HEK293 (cell line): ENCODE data around the gene ASB16.

Source experiments
- HOXA7 ChIP-seq: sonication (generic); formaldehyde crosslinking; IDR thresholded peaks from 2 replicates; pipeline ENCODE4 v1.8.1; 2022; ENCODE audit warnings: missing genetic modification reagents, borderline replicate concordance
- HOXD13 ChIP-seq: sonication (generic); formaldehyde crosslinking; IDR thresholded peaks from 2 replicates; pipeline ENCODE4 v1.8.0; 2022; ENCODE audit warnings: missing genetic modification reagents, borderline replicate concordance
- KLF8 ChIP-seq: fragments of 450-650 bp; formaldehyde crosslinking; IDR thresholded peaks from 2 replicates; pipeline ENCODE4 v1.5.1; 2016; ENCODE audit warnings: missing biosample characterization, missing genetic modification characterization
- PRDM1 ChIP-seq: fragments of 450-650 bp; formaldehyde crosslinking; IDR thresholded peaks from 2 replicates; pipeline ENCODE4; 2016; ENCODE audit warnings: missing biosample characterization, missing genetic modification characterization
- ZFP37 ChIP-seq: fragments of 450-650 bp; formaldehyde crosslinking; IDR thresholded peaks from 2 replicates; pipeline ENCODE4 v1.5.1; 2016; ENCODE audit warnings: missing biosample characterization, missing genetic modification characterization
- ZNF223 ChIP-seq: fragments of 450-650 bp; formaldehyde crosslinking; IDR thresholded peaks from 2 replicates; pipeline ENCODE4 v1.5.1; 2016; ENCODE audit warnings: missing biosample characterization, missing genetic modification characterization
- ZNF24 ChIP-seq: fragments of 450-650 bp; formaldehyde crosslinking; IDR thresholded peaks from 2 replicates; pipeline ENCODE4 v1.5.1; 2016; ENCODE audit warnings: missing biosample characterization, missing genetic modification characterization
- ZNF302 ChIP-seq: fragments of 450-650 bp; formaldehyde crosslinking; IDR thresholded peaks from 2 replicates; pipeline ENCODE4 v1.5.1; 2016; ENCODE audit warnings: missing biosample characterization, missing genetic modification characterization, low read depth
- ZNF354C ChIP-seq: fragments of 450-650 bp; formaldehyde crosslinking; IDR thresholded peaks from 2 replicates; pipeline ENCODE4 v1.5.1; 2016; ENCODE audit warnings: missing biosample characterization, missing genetic modification characterization, low read depth, borderline replicate concordance
- ZNF433 ChIP-seq: fragments of 450-650 bp; formaldehyde crosslinking; IDR thresholded peaks from 2 replicates; pipeline ENCODE4 v1.5.1; 2016; ENCODE audit warnings: missing biosample characterization, missing genetic modification characterization, low read depth
- ZNF610 ChIP-seq: fragments of 450-650 bp; formaldehyde crosslinking; IDR thresholded peaks from 2 replicates; pipeline ENCODE4 v1.5.1; 2016; ENCODE audit warnings: missing biosample characterization, missing genetic modification characterization, borderline replicate concordance
- ZNF654 ChIP-seq: fragments of 450-650 bp; formaldehyde crosslinking; IDR thresholded peaks from 2 replicates; pipeline ENCODE4 v1.5.1; 2016; ENCODE audit warnings: low read depth, missing biosample characterization, missing genetic modification characterization
- ZNF677 ChIP-seq: fragments of 450-650 bp; IDR thresholded peaks from 2 replicates; pipeline ENCODE4 v1.5.0; 2018; ENCODE audit warnings: missing biosample characterization, mild to moderate bottlenecking, missing genetic modification characterization, moderate library complexity
- ZNF785 ChIP-seq: fragments of 450-650 bp; formaldehyde crosslinking; IDR thresholded peaks from 2 replicates; pipeline ENCODE4 v1.5.1; 2016; ENCODE audit warnings: missing biosample characterization, missing genetic modification characterization
- ZNF837 ChIP-seq: fragments of 450-650 bp; formaldehyde crosslinking; IDR thresholded peaks from 2 replicates; pipeline ENCODE4 v1.5.1; 2016; ENCODE audit warnings: missing biosample characterization, missing genetic modification characterization
- ZSCAN30 ChIP-seq: fragments of 450-650 bp; IDR thresholded peaks from 2 replicates; pipeline ENCODE4 v1.5.1; 2018; ENCODE audit warnings: missing biosample characterization, mild to moderate bottlenecking, missing genetic modification characterization, moderate library complexity
- TF ChIP-seq, protein P1 (sequence below): fragments of 450-650 bp; formaldehyde crosslinking; IDR thresholded peaks from 2 replicates; pipeline ENCODE4 v1.5.1; 2016; ENCODE audit warnings: missing biosample characterization, missing genetic modification characterization
- TF ChIP-seq, protein P2 (sequence below): fragments of 450-650 bp; formaldehyde crosslinking; IDR thresholded peaks from 2 replicates; pipeline ENCODE4 v1.5.1; 2016; ENCODE audit warnings: missing biosample characterization, missing genetic modification characterization
- TF ChIP-seq, protein P3 (sequence below): fragments of 450-650 bp; formaldehyde crosslinking; IDR thresholded peaks from 2 replicates; pipeline ENCODE4 v1.5.1; 2016; ENCODE audit warnings: missing biosample characterization, missing genetic modification characterization
- TF ChIP-seq, protein P4 (sequence below): fragments of 450-650 bp; formaldehyde crosslinking; IDR thresholded peaks from 2 replicates; pipeline ENCODE4 v1.5.1; 2016; ENCODE audit warnings: missing biosample characterization, missing genetic modification characterization
- TF ChIP-seq, protein P5 (sequence below): fragments of 450-650 bp; formaldehyde crosslinking; optimal IDR thresholded peaks from 2 replicates; pipeline ENCODE3; 2016; ENCODE audit warnings: missing biosample characterization, mild to moderate bottlenecking, missing genetic modification characterization
- TF ChIP-seq, protein P6 (sequence below): fragments of 450-650 bp; formaldehyde crosslinking; IDR thresholded peaks from 2 replicates; pipeline ENCODE4 v1.5.1; 2017; ENCODE audit warnings: missing biosample characterization, missing genetic modification characterization
- TF ChIP-seq, protein P7 (sequence below): fragments of 450-650 bp; formaldehyde crosslinking; IDR thresholded peaks from 2 replicates; pipeline ENCODE4 v1.5.1; 2016; ENCODE audit warnings: missing biosample characterization, missing genetic modification characterization, borderline replicate concordance
- TF ChIP-seq, protein P8 (sequence below): fragments of 450-650 bp; formaldehyde crosslinking; IDR thresholded peaks from 2 replicates; pipeline ENCODE4 v1.5.1; 2016; ENCODE audit warnings: missing biosample characterization, missing genetic modification characterization

The ASB16 gene

DNA sequence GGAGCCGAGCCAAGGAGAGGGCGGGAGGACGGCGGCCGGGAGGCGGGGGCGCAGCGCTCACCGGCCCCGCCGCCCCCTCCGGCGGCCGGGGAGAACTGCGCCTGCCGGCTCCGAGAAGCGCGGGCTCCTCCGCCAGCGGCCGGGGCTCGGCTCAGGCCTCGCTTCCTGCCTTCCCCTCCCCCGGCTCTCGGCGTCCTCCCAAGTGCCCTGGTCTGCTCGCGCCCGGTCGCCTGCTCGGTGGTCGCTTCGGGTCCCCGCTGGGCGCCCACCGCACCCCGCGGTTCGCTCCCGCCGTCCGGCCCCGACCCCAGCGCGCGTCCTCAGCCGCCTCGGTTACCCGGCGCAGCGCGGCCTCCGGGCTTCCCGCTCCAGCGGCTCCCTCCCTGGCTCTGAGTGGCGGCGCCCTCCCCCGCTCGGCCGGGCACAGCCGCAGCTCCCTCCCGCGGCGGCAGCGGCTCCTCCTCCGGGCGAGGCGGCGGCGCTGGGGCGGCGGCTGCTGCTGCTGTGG lies 48.7 kb downstream of the ASB16 start (continued):
- TF ChIP-seq, protein P1, sequence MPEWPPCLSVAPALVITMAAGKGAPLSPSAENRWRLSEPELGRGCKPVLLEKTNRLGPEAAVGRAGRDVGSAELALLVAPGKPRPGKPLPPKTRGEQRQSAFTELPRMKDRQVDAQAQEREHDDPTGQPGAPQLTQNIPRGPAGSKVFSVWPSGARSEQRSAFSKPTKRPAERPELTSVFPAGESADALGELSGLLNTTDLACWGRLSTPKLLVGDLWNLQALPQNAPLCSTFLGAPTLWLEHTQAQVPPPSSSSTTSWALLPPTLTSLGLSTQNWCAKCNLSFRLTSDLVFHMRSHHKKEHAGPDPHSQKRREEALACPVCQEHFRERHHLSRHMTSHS (tag by site-specific recombination) = no peak
- TF ChIP-seq, protein P2, sequence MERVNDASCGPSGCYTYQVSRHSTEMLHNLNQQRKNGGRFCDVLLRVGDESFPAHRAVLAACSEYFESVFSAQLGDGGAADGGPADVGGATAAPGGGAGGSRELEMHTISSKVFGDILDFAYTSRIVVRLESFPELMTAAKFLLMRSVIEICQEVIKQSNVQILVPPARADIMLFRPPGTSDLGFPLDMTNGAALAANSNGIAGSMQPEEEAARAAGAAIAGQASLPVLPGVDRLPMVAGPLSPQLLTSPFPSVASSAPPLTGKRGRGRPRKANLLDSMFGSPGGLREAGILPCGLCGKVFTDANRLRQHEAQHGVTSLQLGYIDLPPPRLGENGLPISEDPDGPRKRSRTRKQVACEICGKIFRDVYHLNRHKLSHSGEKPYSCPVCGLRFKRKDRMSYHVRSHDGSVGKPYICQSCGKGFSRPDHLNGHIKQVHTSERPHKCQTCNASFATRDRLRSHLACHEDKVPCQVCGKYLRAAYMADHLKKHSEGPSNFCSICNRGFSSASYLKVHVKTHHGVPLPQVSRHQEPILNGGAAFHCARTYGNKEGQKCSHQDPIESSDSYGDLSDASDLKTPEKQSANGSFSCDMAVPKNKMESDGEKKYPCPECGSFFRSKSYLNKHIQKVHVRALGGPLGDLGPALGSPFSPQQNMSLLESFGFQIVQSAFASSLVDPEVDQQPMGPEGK (tag by site-specific recombination) = no peak
- TF ChIP-seq PRDM1 (no peak), ZNF610 (tag by site-specific recombination) (no peak), HOXA7 (CRISPR knock-in tag) (no peak), ZNF654 (tag by site-specific recombination) (no peak), HOXD13 (CRISPR knock-in tag) (no peak), ZNF785 (tag by site-specific recombination) (no peak), ZNF302 (tag by site-specific recombination) (no peak), ZFP37 (tag by site-specific recombination) (no peak), ZSCAN30 (tag by site-specific recombination) (peak; percentile 43; the same call in 1 of the 2 replicates), KLF8 (tag by site-specific recombination) (no peak), ZNF433 (tag by site-specific recombination) (no peak), ZNF837 (tag by site-specific recombination) (no peak), ZNF223 (tag by site-specific recombination) (no peak), ZNF24 (tag by site-specific recombination) (no peak), ZNF354C (tag by site-specific recombination) (no peak), ZNF677 (tag by site-specific recombination) (0 out of 2 replicates have a peak, but pooled peaks have one; percentile 13)
- TF ChIP-seq, protein P3, sequence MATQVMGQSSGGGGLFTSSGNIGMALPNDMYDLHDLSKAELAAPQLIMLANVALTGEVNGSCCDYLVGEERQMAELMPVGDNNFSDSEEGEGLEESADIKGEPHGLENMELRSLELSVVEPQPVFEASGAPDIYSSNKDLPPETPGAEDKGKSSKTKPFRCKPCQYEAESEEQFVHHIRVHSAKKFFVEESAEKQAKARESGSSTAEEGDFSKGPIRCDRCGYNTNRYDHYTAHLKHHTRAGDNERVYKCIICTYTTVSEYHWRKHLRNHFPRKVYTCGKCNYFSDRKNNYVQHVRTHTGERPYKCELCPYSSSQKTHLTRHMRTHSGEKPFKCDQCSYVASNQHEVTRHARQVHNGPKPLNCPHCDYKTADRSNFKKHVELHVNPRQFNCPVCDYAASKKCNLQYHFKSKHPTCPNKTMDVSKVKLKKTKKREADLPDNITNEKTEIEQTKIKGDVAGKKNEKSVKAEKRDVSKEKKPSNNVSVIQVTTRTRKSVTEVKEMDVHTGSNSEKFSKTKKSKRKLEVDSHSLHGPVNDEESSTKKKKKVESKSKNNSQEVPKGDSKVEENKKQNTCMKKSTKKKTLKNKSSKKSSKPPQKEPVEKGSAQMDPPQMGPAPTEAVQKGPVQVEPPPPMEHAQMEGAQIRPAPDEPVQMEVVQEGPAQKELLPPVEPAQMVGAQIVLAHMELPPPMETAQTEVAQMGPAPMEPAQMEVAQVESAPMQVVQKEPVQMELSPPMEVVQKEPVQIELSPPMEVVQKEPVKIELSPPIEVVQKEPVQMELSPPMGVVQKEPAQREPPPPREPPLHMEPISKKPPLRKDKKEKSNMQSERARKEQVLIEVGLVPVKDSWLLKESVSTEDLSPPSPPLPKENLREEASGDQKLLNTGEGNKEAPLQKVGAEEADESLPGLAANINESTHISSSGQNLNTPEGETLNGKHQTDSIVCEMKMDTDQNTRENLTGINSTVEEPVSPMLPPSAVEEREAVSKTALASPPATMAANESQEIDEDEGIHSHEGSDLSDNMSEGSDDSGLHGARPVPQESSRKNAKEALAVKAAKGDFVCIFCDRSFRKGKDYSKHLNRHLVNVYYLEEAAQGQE (tag by site-specific recombination) = no peak
- TF ChIP-seq, protein P4, sequence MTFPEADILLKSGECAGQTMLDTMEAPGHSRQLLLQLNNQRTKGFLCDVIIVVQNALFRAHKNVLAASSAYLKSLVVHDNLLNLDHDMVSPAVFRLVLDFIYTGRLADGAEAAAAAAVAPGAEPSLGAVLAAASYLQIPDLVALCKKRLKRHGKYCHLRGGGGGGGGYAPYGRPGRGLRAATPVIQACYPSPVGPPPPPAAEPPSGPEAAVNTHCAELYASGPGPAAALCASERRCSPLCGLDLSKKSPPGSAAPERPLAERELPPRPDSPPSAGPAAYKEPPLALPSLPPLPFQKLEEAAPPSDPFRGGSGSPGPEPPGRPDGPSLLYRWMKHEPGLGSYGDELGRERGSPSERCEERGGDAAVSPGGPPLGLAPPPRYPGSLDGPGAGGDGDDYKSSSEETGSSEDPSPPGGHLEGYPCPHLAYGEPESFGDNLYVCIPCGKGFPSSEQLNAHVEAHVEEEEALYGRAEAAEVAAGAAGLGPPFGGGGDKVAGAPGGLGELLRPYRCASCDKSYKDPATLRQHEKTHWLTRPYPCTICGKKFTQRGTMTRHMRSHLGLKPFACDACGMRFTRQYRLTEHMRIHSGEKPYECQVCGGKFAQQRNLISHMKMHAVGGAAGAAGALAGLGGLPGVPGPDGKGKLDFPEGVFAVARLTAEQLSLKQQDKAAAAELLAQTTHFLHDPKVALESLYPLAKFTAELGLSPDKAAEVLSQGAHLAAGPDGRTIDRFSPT = no peak
- TF ChIP-seq, protein P5, sequence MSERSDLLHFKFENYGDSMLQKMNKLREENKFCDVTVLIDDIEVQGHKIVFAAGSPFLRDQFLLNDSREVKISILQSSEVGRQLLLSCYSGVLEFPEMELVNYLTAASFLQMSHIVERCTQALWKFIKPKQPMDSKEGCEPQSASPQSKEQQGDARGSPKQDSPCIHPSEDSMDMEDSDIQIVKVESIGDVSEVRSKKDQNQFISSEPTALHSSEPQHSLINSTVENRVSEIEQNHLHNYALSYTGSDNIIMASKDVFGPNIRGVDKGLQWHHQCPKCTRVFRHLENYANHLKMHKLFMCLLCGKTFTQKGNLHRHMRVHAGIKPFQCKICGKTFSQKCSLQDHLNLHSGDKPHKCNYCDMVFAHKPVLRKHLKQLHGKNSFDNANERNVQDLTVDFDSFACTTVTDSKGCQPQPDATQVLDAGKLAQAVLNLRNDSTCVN (tag by site-specific recombination) = peak; percentile 55
- TF ChIP-seq, protein P6, sequence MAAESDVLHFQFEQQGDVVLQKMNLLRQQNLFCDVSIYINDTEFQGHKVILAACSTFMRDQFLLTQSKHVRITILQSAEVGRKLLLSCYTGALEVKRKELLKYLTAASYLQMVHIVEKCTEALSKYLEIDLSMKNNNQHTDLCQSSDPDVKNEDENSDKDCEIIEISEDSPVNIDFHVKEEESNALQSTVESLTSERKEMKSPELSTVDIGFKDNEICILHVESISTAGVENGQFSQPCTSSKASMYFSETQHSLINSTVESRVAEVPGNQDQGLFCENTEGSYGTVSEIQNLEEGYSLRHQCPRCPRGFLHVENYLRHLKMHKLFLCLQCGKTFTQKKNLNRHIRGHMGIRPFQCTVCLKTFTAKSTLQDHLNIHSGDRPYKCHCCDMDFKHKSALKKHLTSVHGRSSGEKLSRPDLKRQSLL (tag by site-specific recombination) = peak; percentile 21; the same call in 1 of the 2 replicates
- TF ChIP-seq, protein P7, sequence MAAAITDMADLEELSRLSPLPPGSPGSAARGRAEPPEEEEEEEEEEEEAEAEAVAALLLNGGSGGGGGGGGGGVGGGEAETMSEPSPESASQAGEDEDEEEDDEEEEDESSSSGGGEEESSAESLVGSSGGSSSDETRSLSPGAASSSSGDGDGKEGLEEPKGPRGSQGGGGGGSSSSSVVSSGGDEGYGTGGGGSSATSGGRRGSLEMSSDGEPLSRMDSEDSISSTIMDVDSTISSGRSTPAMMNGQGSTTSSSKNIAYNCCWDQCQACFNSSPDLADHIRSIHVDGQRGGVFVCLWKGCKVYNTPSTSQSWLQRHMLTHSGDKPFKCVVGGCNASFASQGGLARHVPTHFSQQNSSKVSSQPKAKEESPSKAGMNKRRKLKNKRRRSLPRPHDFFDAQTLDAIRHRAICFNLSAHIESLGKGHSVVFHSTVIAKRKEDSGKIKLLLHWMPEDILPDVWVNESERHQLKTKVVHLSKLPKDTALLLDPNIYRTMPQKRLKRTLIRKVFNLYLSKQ = no peak
- TF ChIP-seq, protein P8, sequence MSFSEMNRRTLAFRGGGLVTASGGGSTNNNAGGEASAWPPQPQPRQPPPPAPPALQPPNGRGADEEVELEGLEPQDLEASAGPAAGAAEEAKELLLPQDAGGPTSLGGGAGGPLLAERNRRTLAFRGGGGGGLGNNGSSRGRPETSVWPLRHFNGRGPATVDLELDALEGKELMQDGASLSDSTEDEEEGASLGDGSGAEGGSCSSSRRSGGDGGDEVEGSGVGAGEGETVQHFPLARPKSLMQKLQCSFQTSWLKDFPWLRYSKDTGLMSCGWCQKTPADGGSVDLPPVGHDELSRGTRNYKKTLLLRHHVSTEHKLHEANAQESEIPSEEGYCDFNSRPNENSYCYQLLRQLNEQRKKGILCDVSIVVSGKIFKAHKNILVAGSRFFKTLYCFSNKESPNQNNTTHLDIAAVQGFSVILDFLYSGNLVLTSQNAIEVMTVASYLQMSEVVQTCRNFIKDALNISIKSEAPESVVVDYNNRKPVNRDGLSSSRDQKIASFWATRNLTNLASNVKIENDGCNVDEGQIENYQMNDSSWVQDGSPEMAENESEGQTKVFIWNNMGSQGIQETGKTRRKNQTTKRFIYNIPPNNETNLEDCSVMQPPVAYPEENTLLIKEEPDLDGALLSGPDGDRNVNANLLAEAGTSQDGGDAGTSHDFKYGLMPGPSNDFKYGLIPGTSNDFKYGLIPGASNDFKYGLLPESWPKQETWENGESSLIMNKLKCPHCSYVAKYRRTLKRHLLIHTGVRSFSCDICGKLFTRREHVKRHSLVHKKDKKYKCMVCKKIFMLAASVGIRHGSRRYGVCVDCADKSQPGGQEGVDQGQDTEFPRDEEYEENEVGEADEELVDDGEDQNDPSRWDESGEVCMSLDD (tag by site-specific recombination) = no peak
